ENCODE measurements around the gene SLC16A12.

Gene SLC16A12

DNA sequence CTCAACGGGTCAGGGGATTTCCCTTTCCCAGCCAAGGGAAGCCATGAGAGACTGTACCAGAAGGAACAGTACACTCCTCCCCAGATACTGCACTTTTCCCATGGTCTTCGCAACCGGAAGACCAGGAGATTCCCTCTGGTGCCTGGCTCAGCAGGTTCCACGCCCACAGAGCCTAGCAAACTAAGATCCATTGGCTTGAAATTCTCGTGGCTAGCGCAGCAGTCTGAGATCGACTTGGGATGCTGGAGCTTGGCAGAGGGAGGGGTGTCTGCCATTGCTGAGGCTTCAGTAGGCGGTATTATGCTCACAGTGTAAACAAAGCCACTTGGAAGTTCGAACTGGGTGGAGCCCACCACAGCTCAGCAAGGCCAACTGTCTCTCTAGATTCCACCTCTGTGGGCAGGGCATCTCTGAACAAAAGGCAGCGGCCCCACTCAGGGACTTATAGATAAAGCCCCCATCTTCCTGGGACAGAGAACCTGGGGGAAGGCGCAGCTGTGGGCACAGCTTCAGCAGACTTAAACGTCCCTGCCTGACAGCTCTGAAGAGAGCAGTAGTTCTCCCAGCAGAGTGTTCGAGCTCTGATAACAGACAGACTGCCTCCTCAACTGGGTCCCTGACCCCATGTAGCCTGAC is 29.6 kb downstream of the SLC16A12 start:
- FAIRE-seq, result no peak

DNA sequence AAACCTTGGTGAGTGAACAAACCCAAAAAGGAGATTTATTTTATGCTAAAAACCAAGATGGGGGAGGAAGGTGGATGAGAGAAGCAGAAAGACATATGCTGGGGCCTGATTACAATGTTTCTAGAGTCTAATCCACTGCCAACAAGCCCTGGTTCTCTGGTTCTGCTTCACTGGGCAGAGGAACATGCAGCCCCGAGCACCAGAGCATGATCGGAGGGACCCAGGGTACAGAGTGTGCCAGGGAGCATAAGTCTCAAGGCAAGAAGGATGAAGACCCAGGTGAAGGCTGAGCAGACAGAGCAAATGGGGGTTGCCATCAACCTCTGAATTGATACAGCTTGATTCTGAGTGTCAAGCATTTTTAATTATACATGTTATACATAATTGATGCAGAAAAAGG is 30.7 kb downstream of the SLC16A12 start:
- no peak for FAIRE-seq

DNA sequence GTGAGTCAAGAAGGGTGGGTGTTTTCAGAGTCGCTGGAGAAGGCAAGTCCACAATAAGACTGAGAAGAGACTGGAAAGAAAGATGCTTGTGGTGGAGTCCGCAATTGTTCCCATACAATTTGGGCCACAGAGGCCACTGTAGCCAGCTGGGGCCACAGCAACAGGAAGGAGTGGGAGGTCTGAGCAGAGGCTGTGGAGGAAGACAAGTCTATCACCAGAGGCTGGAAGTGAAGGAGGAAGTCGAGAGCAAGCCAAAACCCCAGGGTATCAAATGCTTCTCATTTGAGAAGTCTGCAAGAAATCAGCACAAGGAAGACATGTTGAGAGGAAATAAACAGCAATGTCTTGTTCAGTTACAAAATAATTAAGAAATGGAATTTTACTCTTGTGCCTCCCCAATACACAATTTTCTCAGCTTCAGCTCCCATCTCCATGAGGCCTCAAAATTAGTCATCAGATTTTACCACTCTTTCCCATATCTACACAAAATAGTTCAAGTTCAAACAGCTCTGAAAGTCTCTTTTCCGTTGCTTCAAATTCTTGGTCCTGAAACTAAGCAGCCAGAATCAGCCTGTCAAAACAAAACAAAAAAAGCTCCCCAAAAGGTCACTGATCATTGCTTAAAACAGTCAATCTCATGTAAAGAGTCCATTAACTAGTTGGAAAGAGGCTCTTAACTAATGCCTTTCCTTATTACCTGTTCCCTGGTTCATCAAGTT is 31.6 kb downstream of the SLC16A12 start:
- FAIRE-seq, result no peak

DNA sequence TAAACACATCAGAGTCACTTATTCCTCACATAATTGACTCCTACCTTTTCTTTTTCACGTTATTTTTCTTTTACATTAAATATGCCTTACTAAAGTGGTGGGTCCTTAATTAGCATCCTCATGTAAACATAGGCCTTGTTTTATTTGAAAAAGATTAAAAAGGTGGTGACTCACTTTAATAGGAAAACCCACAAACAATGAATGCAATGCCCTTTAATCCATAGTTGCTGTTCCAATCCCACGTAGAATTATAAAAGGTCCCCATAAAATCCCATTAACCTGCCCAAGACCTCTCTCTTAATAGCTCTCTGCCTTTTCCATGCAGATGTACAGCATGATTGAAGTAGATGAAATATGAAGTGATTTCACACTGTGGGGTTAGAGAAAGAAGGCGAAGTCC is 32.2 kb downstream of the SLC16A12 start:
- no peak for FAIRE-seq

DNA sequence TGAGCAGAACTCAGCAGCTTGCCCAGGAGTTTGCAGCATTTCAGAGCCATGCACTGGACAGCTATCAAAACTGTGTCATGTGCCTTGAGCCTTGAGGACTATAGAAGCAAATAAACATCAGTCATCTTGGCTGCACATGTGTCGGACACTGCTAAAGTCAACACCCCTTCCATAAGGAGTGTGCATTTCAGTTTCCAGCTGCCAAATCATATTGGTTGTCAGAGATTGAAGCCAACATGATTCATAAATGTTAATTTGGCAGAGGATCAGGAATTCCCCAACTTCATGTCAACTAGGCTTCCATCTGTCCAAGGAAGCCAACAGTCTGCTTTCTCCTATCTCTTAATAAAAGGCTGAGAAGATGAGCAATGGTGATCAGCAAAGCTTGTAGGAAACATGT is 32.8 kb downstream of the SLC16A12 start:
- no peak for FAIRE-seq

DNA sequence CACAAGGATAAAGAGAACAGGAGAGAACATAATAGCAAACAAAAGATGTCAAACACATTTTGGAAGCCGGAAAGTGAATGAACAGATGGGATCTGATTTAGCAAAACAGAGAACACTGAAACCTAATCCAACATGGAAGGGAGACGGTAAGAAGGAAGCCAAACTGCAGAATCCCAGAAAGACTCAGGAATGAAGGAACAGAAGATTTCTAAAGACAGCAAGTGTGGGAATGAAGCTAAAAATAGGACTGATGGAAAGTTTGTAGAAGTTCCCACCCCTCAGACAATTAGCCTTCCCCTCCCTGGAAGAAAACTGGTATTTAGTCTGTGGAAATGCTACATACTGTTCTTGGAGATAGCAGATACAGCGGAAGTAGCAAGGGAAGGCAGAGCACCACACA is 40.8 kb downstream of the SLC16A12 start:
- no peak for FAIRE-seq

DNA sequence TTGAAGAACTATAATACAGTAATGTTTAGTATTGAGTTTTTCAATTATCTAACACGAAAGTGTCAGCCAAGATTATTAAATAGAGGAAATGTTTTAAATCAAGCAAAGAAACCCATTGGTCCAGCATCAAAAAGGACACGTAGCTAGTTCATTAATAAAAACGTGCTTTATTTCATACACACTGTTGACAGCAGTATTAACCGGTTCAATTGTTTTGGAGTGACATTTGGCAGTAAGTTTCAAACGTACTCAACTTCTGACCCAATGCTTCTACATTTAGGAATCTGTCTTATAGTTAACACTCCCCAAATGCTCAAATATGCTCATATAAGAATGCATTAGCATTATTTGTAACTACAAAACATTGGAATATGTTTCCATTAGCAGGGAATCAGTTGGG is 41.3 kb downstream of the SLC16A12 start:
- no peak for FAIRE-seq

DNA sequence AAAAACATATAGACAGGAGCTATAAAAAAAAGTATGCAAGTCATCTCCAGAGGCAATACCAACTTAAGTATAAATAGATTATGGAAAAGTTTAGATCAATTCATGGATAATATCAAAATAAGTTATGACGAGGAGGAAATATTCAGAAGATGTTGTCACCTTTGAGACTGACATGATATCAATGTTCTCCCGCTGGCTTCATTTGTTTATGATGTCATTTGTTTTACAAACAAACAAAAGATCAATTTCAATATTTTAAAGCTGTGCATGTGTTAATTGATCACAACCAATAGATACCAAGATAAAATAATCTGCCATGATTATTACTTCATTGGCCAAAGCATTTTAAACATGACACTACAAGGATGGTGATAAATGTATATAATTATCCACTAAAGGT is 43.5 kb downstream of the SLC16A12 start:
- FAIRE-seq, result no peak

DNA sequence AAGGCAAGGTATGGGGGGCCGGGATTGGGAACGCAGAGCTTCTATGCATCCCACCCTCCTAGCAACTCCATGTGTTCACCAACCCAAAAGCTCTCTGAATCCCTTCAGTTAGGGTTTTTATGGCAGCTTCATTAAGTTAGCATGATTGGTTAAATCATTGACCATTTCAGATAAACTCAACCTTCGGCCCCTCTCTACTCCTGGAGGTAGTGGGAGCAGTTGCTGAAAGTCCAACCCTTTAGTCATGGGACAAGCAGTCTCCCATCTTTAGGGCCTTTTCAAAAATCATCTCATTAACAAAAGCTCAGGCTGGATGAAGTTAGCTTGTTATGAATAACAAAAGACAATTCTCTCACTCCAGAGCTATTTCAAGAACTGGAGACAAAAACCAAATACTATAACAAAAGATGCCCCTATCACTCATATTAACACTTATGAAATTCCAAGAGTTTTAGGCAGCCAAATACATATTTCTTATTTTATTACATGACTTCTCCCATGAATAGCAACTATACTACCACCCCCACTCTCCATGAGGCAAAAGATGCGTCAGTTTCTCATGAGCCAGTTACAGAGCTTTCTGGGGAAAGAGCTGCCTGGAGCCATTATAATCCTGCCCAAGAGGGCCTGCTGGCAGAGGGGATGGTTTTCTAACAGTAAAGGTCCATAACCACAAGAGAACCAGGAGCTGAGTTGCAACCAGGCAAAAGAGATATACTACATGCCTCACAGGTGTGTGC is 44.6 kb downstream of the SLC16A12 start:
- FAIRE-seq, result no peak

DNA sequence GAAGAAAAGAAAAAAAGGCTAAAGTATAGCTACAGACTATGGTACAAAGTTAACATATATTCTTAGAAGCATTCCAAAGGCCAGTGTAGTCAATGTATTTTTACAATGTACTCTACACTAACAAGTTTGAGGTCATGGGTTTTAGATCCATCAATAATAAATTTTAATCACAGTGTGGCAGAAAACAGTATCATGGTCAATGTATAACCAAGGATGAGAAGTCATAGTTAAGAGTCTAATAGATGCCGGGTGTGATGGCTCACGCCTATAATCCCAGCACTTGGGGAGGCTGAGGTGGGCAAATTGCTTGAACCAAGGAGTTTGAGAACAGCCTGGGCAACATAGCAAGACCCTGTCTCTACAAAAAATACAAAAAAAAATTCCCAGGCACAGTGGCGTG is 53.1 kb downstream of the SLC16A12 start:
- FAIRE-seq, result no peak

DNA sequence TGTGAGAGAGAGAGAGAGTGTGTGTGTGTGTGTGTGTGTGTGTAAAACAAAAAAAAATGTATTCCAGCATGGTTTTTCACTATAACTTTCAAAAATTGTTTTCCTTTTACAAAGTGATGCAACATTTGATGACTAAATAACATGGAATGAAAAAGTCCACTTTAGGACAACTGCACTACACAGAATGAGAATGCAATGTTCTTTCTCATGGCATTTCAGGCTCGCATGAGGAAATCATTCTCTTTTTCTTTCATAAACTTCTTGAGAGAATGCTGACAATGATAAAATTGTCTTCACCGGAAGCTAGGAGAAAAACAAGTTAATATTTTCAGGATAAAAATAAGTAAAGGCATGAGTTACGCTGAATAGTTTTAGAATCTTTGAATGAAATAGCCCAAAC is 53.7 kb downstream of the SLC16A12 start:
- FAIRE-seq, result no peak

DNA sequence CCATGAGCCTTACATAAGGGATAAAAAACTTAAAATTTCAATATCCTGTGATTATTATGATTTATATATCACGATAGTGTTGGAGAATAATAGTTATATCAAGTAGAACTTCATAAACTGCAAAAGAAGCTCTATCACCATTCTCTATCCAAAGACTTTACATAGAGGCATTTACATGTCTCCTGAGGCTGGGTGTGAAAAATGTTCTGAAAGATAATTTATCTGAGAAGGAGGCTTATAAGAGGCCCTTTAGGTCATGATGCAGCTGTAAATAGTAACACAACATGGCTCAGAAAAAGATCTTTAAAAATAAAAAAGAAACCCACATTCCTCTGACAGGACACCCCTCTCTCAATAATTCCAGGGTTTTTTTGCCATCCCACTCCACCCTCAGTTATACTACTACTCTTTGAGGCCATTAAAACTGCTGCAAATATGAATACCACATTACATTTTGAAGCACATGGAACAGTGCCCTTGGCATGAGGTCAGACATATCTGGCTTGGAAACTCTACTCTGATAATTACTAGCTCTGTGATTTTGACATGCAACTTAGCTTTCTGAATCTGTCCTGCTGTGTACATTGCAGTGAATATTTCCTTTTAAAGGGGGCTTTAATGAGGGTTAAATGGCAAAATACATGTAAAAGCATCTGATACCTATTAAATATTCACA is 55.5 kb downstream of the SLC16A12 start:
- no peak for FAIRE-seq

DNA sequence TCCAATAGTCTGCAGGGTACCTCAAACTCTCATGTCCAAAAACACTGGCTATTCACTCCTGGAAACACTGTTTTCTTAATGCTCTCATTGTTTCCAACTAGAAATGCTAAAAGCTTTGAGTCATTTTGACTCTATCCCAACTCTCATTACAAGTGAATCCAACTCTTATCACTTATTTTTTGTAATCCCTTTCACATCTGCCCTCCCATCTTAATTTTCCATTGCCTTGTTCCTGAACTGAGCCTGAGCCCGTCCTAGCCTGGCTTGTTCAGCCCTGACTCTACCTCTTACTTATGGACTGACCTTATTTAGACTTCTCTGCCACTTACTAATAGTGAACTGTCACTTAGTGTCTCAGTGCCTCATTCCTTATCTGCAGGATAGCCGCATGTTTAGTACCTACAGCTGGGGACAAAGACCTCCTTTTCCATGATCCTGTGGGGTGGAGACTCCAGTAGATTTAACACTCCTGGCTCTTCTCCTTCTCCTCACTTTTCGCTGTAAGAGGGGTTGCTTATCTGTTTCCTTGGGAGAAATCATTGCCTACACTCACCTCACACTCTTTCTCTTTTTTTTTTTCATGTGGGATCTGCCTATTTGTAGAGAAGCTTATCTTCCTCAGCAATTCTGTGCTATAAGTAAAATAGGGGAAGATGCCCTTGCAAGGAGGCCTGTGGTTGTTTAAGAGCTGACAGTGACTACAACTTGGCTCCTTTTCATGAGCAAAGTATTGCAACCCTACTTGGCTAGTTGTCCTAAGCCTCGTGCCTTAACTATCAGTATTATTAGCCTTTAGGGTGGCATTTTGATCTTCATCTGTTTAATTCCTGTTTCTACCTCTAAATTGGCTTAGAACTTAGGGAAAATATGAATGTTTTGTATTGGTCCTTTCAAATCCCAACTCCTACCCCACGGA is 56.4 kb downstream of the SLC16A12 start:
- FAIRE-seq, result no peak

DNA sequence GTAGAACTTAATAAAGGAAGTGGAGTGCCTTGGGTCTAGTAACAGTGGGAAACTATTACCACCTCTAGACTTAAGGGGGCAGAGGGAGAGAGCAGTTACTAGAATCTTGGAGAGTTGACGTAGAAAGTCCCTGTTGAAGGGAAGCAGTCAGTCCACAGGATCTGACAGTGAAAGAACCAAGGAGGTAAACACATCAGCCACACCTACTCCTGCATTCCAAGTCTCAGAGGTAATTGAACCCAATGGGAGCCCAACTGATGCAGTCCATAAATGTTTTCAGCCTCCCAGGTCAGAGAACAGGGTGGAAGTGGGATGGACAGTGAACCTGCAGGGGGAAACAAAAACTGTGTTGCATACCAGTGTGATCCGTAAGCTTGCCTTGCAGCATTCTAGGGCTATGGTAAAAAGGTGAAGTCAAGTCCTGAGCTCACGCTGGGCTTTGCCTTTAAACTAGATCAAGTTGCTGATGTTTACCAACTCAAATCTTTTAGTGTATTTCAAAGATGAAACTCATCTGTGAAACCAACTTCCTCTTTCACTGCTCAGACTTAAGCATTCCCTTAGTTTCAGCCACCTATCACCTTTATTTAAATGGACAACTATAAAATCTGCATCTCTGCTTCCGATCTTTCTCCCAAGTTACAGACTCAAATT is 57.2 kb downstream of the SLC16A12 start:
- FAIRE-seq, result no peak

DNA sequence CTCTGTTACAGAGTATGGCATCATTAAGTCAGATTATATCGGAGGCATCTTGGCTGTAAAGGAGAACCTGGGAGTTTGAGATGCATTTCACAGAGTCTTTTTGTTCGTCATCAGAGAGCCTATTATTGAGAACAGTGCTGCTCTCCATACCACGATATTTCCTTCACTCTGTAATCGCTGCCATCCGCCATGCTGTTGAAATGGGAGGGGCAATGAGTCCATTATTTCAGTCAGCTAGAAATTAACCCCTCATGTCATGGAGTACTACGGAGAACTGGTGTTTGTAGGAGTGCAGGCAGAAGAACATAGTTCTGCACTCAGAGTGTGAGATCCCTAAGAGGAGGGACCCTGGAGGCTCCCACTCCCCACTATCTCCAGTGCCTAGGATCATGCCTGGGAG is 59.2 kb downstream of the SLC16A12 start:
- FAIRE-seq, result no peak

DNA sequence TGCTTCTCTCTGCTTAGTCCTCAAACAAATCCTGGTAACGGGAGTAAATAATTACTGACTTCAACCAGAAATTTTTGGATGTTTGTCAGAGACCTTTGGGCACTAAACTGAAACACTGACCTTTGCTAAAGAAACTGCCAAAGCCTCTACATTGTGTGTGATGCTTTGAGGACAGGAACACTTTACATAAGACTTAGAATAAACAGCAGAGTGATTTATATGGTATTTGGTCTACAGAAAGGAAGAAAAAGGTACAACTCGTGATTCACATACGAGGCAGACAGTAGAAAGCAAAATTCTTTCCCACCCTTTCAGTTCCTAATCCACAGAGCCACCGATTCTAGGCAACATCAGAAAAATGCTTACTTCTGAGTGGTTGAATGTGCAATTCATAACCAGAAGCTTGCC is 59.8 kb downstream of the SLC16A12 start:
- FAIRE-seq, result no peak

DNA sequence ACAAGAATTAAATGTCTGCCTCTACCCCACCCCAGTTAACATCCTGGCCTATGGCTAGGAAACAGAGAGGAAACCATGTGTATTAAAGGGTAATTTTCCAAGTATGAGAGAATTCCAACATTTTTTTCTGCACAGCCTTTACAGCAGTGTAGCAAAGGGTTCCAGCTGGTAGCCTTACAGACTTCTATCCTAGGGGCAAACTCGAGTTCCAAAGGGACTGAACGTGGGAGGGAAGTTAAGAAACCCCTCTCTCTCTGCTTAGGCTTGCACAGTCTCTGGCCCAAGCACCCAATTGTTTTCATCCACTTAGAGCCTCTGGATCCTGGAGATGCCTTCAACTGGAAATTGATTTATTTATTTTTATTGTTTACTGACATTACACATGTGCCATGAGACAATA is 60.3 kb downstream of the SLC16A12 start:
- FAIRE-seq, result no peak

DNA sequence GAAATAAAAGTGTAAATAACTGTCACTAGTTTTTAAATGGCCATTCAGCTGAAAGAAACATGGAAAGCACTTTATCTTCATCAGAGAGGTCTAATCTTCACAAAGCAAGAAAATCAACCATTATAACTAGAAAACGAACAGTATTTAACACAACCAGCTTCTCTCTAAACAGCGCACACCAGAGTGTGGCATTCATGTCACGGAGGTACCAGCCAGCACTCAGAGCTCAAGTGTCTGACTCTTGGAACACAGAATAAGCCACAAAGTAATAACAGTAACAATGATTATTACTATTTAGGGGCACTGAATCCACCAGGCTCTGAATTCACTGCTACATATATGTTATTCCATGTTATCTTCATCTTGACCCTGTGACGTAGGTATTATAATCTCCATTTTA is 60.9 kb downstream of the SLC16A12 start:
- FAIRE-seq, result no peak

DNA sequence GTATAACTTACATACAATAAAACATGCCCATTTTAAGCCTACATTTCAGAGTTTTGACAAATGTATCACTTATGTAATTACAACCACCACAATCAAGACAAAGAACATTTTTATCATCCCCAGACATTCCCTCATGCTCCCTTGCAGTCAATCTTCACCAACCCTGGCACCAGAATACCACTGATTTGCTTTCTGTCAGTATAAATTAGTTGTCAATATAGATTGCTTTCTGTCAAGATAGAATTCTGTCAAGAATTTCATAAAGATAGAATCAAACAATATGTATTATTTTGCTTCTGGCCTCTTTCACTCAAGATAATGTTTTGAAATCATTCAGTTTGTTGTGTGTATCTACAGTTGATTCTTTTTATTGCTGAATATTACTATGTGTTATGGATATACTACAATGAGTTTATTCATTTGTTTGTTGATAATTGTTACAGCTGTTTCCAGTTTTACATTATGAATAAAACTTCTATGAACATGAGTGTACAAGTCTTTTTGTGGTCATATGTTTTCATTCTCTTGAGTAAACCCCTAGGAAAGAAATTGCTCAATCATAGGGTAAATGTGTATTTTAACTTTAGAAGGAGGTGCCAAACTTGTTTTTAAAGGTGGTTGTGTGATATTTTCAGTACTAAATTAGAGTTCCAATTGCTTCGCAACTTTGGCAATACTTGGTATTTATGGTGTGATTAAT is 64.1 kb downstream of the SLC16A12 start:
- no peak for FAIRE-seq

DNA sequence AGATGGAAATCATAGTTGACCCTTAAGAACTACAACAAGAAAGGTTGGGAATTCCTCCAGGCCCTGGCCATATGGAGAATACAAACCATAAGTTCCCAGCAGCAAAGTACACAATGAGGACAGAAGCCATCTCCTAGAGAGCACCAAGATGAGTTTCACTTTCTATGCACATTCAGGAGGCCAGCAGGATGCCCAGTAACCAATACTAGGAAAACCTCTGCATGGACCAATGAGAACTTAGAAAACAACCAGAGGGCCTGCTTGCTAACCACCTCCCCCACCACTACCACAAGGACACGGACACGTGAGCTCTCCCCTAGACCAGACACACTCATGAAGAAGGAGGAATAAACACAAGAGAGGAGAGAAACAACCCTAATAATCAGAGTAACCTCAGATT is 64.8 kb downstream of the SLC16A12 start:
- FAIRE-seq, result no peak

DNA sequence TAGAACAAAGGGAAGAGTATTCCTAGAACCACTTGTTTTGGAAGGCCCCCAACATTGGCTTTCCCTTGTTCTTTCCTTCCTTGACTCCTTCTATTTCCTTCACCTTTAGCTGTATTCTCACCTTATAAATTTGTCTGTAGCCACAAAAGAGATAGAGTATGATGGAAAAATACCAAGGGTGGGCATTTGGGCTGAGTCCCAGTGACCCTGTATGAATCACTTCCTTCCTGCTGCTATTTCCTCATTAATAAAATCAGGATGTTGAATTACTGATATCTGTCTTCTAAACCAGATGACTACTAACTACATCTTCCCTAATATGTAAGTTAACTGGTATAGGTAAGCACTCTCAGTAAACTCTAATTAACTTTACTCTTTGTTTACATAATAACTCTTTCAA is 65.9 kb downstream of the SLC16A12 start:
- no peak for FAIRE-seq
